Activated CD8-positive, alpha-beta memory T cell treated with anti-CD3 and anti-CD28 coated beads, Interleukin-2, amount 50 U/mL, for 24 hours (primary cell): ENCODE measurements around the gene XPO6.

ENCODE experiments used
- DNase-seq: peaks from one replicate; pipeline ENCODE4 v3.0.0-alpha.2; 2020; ENCODE audit errors: extremely low read depth

XPO6 gene

GRCh38 chr16:28089992-28090365 is 121.8 kb downstream of the XPO6 start:
- DNase-seq, result no peak

- DNase-seq, result no peak
Measured at GRCh38 chr16:28089205-28089991, 122.4 kb downstream of the XPO6 start.

GRCh38 chr16:28087675-28088300 is 124.0 kb downstream of the XPO6 start:
- DNase-seq, result no peak

- no peak for DNase-seq
Measured at GRCh38 chr16:28087140-28087660, 124.6 kb downstream of the XPO6 start.

GRCh38 chr16:28086186-28087139 is 125.3 kb downstream of the XPO6 start:
- no peak for DNase-seq

- DNase-seq, result no peak
Measured at GRCh38 chr16:28085389-28086171, 126.2 kb downstream of the XPO6 start.

- DNase-seq, result no peak
Measured at GRCh38 chr16:28084209-28084608, 127.6 kb downstream of the XPO6 start.

GRCh38 chr16:28082624-28083023 is 129.1 kb downstream of the XPO6 start:
- DNase-seq, result no peak

- DNase-seq, result no peak
Measured at GRCh38 chr16:28081391-28081968, 130.3 kb downstream of the XPO6 start.

GRCh38 chr16:28078261-28078660 is 133.5 kb downstream of the XPO6 start:
- no peak for DNase-seq

- no peak for DNase-seq
Measured at GRCh38 chr16:28073836-28074235, 137.9 kb downstream of the XPO6 start.

GRCh38 chr16:28072087-28072486 is 139.7 kb downstream of the XPO6 start:
- DNase-seq, result no peak

GRCh38 chr16:28069971-28070794 is 141.6 kb downstream of the XPO6 start:
- no peak for DNase-seq

- no peak for DNase-seq
Measured at GRCh38 chr16:28068976-28069375, 142.8 kb downstream of the XPO6 start.

- no peak for DNase-seq
Measured at GRCh38 chr16:28067604-28068379, 144.0 kb downstream of the XPO6 start.

- DNase-seq, result no peak
Measured at GRCh38 chr16:28064706-28065249, 147.0 kb downstream of the XPO6 start.

GRCh38 chr16:28064150-28064549 is 147.6 kb downstream of the XPO6 start:
- no peak for DNase-seq

- no peak for DNase-seq
Measured at GRCh38 chr16:28063591-28064061, 148.1 kb downstream of the XPO6 start, which contains the start of gene GSG1L. Gene GSG1L, minus strand, starts transcription at chr16:28063714. Its CDS starts 290 bp downstream, at chr16:28063424.
